Mucosa of rectum (tissue), 2 donors: ENCODE results near the gene PNMA1.

Experiments used
- H3K27ac ChIP-seq, 2 donors: one replicate each; pipeline ENCODE4 v1.7.0; 2013; ENCODE audit warnings: inconsistent platforms in 2 of 2, low read depth in 2 of 2, low read length in 2 of 2
- H3K27me3 ChIP-seq, 2 donors: one replicate each; pipeline ENCODE4 v1.7.0; 2013; ENCODE audit warnings: low read length in 2 of 2; ENCODE audit not compliant: control insufficient read depth in 2 of 2, insufficient read depth in 2 of 2
- H3K36me3 ChIP-seq, 2 donors: one replicate each; pipeline ENCODE4 v1.7.0; 2013; ENCODE audit warnings: low read length in 2 of 2; ENCODE audit not compliant: control insufficient read depth in 2 of 2, insufficient read depth in 2 of 2
- H3K4me1 ChIP-seq, 2 donors: one replicate each; pipeline ENCODE4 v1.7.0; 2013; ENCODE audit warnings: low read length in 2 of 2, mild to moderate bottlenecking in 1 of 2; ENCODE audit not compliant: control insufficient read depth in 2 of 2, insufficient read depth in 2 of 2
- H3K4me3 ChIP-seq, 2 donors: one replicate each; pipeline ENCODE4 v1.7.0; 2013; ENCODE audit warnings: low read length in 2 of 2
- H3K9ac ChIP-seq, 2 donors: one replicate each; pipeline ENCODE4 v1.7.0; 2013; ENCODE audit warnings: low read length in 2 of 2, low read depth in 1 of 2, mild to moderate bottlenecking in 1 of 2
- H3K9me3 ChIP-seq, 2 donors: one replicate each; pipeline ENCODE4 v1.7.0; 2013; ENCODE audit warnings: low read length in 2 of 2; ENCODE audit not compliant: control insufficient read depth in 2 of 2
- donor health status: healthy.
- donor health status: Normal muscosa, but diverticular disease.

Gene PNMA1

GRCh38 chr14:73757876-73758391 lies 43.8 kb upstream of the PNMA1 start:
- no peaks in the 10 kb centered on the region for H3K27me3 ChIP-seq
- peak overlapping the region; percentile 91 for H3K9ac ChIP-seq
- H3K4me3 ChIP-seq = peak overlapping the region; percentile 81 to 89
- peaks cover 83 to 89% of the 10 kb centered on the region in 2 donors for H3K4me1 ChIP-seq
- peak overlapping the region; percentile 94 to 96 for H3K27ac ChIP-seq
- H3K36me3 ChIP-seq = no peaks in the 10 kb centered on the region
- no peaks in the 10 kb centered on the region for H3K9me3 ChIP-seq

GRCh38 chr14:73757381-73757780 lies 43.2 kb upstream of the PNMA1 start:
- Histone ChIP-seq H3K36me3 (no peaks in the 10 kb centered on the region), H3K4me3 (peak overlapping the region; percentile 81 to 89), H3K9me3 (no peaks in the 10 kb centered on the region), H3K9ac (peak overlapping the region; percentile 91), H3K27ac (peak overlapping the region; percentile 94 to 96), H3K27me3 (no peaks in the 10 kb centered on the region), H3K4me1 (peaks cover 83 to 89% of the 10 kb centered on the region in 2 donors)

GRCh38 chr14:73755434-73756014 lies 41.3 kb upstream of the PNMA1 start:
- H3K4me3 ChIP-seq = peak overlapping the region; percentile 51 to 56
- H3K27me3 ChIP-seq = no peaks in the 10 kb centered on the region
- H3K4me1 ChIP-seq = peaks cover 83 to 89% of the 10 kb centered on the region in 2 donors
- H3K9me3 ChIP-seq = no peaks in the 10 kb centered on the region
- H3K9ac ChIP-seq = peak overlapping the region; percentile 82 to 91
- peak overlapping the region; percentile 94 to 96 for H3K27ac ChIP-seq
- H3K36me3 ChIP-seq = no peaks in the 10 kb centered on the region

GRCh38 chr14:73754911-73755360 lies 40.8 kb upstream of the PNMA1 start:
- H3K4me1 ChIP-seq = peaks cover 88 to 91% of the 10 kb centered on the region in 2 donors
- H3K27ac ChIP-seq = peak overlapping the region; percentile 94 to 96
- no peaks in the 10 kb centered on the region for H3K9me3 ChIP-seq
- H3K9ac ChIP-seq = peak overlapping the region; percentile 82 to 91
- H3K4me3 ChIP-seq = peak overlapping the region; percentile 51 to 55
- H3K36me3 ChIP-seq = no peaks in the 10 kb centered on the region
- H3K27me3 ChIP-seq = no peaks in the 10 kb centered on the region

GRCh38 chr14:73753887-73754795 lies 40.0 kb upstream of the PNMA1 start:
- Histone ChIP-seq H3K36me3 (no peaks in the 10 kb centered on the region), H3K9ac (peak overlapping the region; percentile 82 to 91), H3K4me3 (peak overlapping the region; percentile 51 to 55), H3K4me1 (peaks cover 92 to 98% of the 10 kb centered on the region in 2 donors), H3K27me3 (no peaks in the 10 kb centered on the region), H3K27ac (peak overlapping the region; percentile 94 to 96), H3K9me3 (no peaks in the 10 kb centered on the region)

GRCh38 chr14:73753124-73753886 lies 39.1 kb upstream of the PNMA1 start:
- Histone ChIP-seq H3K27ac (peak overlapping the region; percentile 94 to 96), H3K4me3 (peak overlapping the region; percentile 51 to 55), H3K9me3 (no peaks in the 10 kb centered on the region), H3K36me3 (no peaks in the 10 kb centered on the region), H3K9ac (peak overlapping the region; percentile 82 to 91), H3K4me1 (peaks cover 90 to 95% of the 10 kb centered on the region in 2 donors), H3K27me3 (no peaks in the 10 kb centered on the region)

- no peaks in the 10 kb centered on the region for H3K36me3 ChIP-seq
- no peaks in the 10 kb centered on the region for H3K27me3 ChIP-seq
- peak overlapping the region; percentile 6 to 51 for H3K4me3 ChIP-seq
- H3K4me1 ChIP-seq = peaks cover 88 to 94% of the 10 kb centered on the region in 2 donors
- H3K9ac ChIP-seq = peak overlapping the region; percentile 82 to 91
- peak overlapping the region; percentile 94 to 96 for H3K27ac ChIP-seq
- no peaks in the 10 kb centered on the region for H3K9me3 ChIP-seq
Observed at GRCh38 chr14:73752297-73752992, 38.3 kb upstream of the PNMA1 start.

GRCh38 chr14:73751157-73751691 lies 37.0 kb upstream of the PNMA1 start:
- Histone ChIP-seq H3K4me1 (peaks cover 88 to 94% of the 10 kb centered on the region in 2 donors), H3K27me3 (no peaks in the 10 kb centered on the region), H3K36me3 (no peaks in the 10 kb centered on the region), H3K4me3 (peak overlapping the region; percentile 4 to 25), H3K9me3 (no peaks in the 10 kb centered on the region), H3K27ac (peak overlapping the region; percentile 94 to 96), H3K9ac (peak overlapping the region; percentile 1 to 91)

- Histone ChIP-seq H3K9me3 (no peaks in the 10 kb centered on the region), H3K4me3 (no peak overlapping the region), H3K36me3 (no peaks in the 10 kb centered on the region), H3K9ac (no peak overlapping the region), H3K4me1 (peaks cover 88 to 94% of the 10 kb centered on the region in 2 donors), H3K27me3 (no peaks in the 10 kb centered on the region), H3K27ac (peak overlapping the region; percentile 94 to 96)
Observed at GRCh38 chr14:73750531-73750901, 36.3 kb upstream of the PNMA1 start.
